ENCODE data around the gene CEP104. TPM values are rescaled to one million over a fixed set of nuclear protein-coding genes. Genes with fewer than 3 reads are reported as not detected.

The CEP104 gene
- total RNA-seq, 1 donor from 2014 or later: 35.4 TPM

DNA sequence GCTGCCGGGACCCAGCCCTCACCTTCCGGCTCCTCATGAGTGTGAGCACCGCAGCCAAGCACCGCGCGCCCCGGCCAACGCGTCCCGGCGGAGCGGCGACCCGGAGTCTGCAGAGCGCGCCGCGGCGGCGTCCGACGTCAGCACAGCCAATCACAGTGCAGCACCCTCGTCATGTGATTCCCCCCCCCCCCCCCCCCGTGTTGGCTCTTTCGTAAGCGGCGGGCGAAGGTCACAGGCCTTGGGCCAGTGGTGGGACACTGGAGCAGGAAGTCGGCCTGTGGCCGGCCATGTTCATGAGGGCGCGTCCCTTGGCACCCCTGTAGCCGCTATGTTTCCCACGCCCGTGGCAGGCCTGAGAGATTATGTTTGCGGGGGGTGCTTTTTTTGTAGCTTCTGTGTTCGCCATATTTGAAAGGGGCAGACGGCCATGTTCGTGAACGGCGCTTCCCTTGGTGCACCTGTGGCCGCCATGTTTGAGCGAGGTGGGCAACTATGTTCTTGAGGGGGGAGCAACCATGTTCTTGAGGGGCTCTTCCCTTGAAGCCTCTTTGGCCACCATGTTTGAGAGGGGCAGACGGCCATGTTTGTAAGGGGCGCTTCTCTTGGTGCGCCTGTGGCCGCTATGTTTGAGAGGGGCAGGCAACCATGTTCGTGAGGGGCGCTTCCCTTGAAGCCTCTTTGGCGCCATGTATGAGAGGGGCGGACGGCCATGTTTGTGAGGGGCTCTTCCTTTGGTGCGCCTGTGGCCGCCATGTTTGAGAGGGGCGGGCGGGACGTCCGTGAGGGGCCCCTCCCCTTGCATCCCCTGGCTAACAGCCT is 43.3 kb upstream of the CEP104 start, which contains the start of gene C1orf174:
Gene C1orf174 (minus strand): TSS at position 123 of the 819 bp plus-strand sequence. CDS start 86 bp downstream, at position 37.
- Mint-ChIP-seq H3K27me3 (ENCODE audit: low read depth) (no peaks in the 10 kb centered on the region), H3K4me3 (ENCODE audit: low read depth) (peak within 1 kb of the TSS; percentile 97), H3K27ac (peak within 1 kb of the TSS; percentile 99), H3K9me3 (peaks cover 21% of the 10 kb centered on the region), H3K4me1 (ENCODE audit: low read depth) (peaks cover 37% of the 10 kb centered on the region), H3K36me3 (ENCODE audit: low read depth) (peaks cover 28% of the 10 kb centered on the region)
- intact Hi-C loops (cut with micrococcal nuclease): loop anchor here (1.0 to 10.0 kb wide), 3 partner anchors 43 to 126 kb away; partner anchors contain the start of genes CEP104, DFFB, LRRC47 and SMIM1
- DNase-seq (ENCODE audit: low spot score): peak; percentile 91

DNA sequence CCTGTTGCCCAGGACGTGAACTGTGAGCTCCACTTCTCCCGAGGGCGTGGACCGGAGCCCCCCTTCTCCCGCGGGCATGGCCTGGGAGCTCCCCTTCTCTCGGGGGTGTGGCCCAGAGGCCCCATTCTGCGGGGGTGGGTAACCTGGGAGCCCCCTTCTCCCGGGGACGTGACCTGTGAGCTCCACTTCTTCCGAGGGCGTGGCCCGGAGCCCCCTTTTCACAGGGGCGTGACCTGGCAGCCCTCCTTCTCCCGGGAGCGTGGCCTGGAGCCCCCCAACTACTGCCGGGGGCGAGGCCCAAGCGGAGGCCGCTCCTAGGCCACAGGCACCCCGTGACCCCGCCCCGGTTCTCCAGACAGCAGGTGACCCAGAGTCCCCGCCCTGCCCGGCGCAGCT is 42.7 kb upstream of the CEP104 start:
- H3K4me1 Mint-ChIP-seq (ENCODE audit: low read depth): peaks cover 37% of the 10 kb centered on the region
- peak; percentile 24 for DNase-seq (ENCODE audit: low spot score)
- intact Hi-C loops (cut with micrococcal nuclease): loop anchor here (1.0 to 10.0 kb wide), 3 partner anchors 42 to 125 kb away; partner anchors contain the start of genes CEP104, DFFB, LRRC47 and SMIM1
- peak overlapping the region; percentile 97 for H3K4me3 Mint-ChIP-seq (ENCODE audit: low read depth)
- peak overlapping the region; percentile 22 for H3K27ac Mint-ChIP-seq
- H3K27me3 Mint-ChIP-seq (ENCODE audit: low read depth): no peaks in the 10 kb centered on the region
- H3K9me3 Mint-ChIP-seq: peaks cover 21% of the 10 kb centered on the region
- H3K36me3 Mint-ChIP-seq (ENCODE audit: low read depth): peaks cover 28% of the 10 kb centered on the region

DNA sequence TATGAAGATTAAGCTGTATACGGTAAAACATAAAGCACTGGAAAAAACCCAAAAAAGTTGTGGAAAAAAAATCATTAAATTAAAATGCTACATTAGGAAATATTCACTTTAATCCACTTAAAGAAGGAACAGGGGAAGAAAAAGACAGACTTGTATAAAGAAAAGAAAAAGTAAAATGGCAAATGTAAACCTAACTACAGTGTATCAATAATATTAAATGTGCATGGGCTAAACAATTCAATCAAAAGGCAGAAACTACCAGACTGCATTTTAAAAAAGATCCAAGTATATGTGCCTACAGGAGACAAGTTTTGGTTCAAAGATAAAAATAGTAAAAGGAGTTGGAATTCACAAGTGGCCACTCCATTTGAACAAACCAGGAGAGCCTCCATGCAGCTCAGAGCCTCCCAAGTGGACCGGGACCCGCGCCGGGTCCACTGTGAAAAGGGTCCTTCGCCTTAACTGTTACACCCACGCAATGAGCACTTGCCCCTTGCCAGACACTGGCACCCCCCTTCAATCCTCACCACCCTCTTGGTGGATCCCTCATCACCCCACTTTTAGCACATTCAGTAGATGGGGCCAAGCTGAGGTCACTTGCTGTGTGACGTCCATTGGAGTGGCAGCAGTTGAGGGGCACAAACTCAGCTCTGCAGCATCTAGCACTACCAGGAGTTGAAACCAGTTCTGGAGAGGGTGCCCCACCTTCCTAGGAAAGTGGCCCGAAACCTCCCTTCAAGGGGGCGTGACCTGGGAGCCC is 42.2 kb upstream of the CEP104 start:
- Mint-ChIP-seq H3K27ac (peak overlapping the region; percentile 80), H3K4me3 (ENCODE audit: low read depth) (peak overlapping the region; percentile 97), H3K4me1 (ENCODE audit: low read depth) (peaks cover 37% of the 10 kb centered on the region), H3K9me3 (peaks cover 21% of the 10 kb centered on the region), H3K36me3 (ENCODE audit: low read depth) (peaks cover 28% of the 10 kb centered on the region), H3K27me3 (ENCODE audit: low read depth) (no peaks in the 10 kb centered on the region)
- DNase-seq (ENCODE audit: low spot score): no peak
- intact Hi-C loops (cut with micrococcal nuclease): no loop called here

DNA sequence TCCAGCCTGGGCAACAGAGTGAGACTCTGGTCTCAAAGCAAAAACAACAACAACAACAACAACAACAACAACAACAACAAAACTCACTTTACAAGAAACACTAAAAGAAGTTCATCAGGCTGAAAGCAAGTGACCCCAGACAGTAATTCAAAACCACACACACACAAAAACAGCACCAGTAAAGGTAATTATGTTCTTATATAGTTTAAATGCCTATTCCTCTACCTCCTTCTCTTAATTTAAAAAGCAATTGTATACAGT is 41.4 kb upstream of the CEP104 start:
- Mint-ChIP-seq H3K27me3 (ENCODE audit: low read depth) (no peaks in the 10 kb centered on the region), H3K4me3 (ENCODE audit: low read depth) (peak overlapping the region; percentile 97), H3K27ac (no peak overlapping the region), H3K36me3 (ENCODE audit: low read depth) (peaks cover 31% of the 10 kb centered on the region), H3K9me3 (peaks cover 21% of the 10 kb centered on the region), H3K4me1 (ENCODE audit: low read depth) (peaks cover 32% of the 10 kb centered on the region)
- no peak for DNase-seq (ENCODE audit: low spot score)
- intact Hi-C loops (cut with micrococcal nuclease): no loop called here

DNA sequence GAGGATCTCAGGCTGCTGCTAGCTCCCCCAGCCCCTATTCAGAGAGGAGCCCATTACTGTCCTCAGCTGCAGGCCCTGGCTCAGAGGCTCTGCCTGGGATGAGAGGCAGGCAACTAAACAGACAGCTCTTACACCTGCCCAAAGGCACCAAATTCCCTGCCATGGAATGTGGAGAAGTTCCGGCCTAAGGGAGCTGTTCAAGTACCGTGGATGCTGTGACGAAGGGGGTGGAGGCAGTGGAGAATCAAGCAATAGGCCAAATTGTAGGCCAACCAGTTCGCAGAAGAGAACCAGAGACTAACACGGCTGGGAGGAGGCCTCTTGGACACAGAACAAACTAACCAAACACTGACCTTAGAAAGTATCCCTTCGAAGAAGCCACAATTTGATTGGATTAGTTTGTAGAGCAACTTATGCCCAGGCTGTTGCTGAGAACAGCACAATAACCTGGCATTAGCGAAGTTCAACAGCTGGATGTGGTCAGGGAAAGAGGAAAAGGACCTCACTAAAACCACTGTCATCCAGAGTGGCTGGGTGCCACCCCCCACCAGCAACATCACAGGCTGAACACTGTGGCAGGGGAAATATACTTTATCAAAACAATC is 39.5 kb upstream of the CEP104 start:
- Mint-ChIP-seq H3K27ac (no peak overlapping the region), H3K27me3 (ENCODE audit: low read depth) (no peaks in the 10 kb centered on the region), H3K4me3 (ENCODE audit: low read depth) (no peak overlapping the region), H3K36me3 (ENCODE audit: low read depth) (peaks cover 38% of the 10 kb centered on the region), H3K4me1 (ENCODE audit: low read depth) (peaks cover 24% of the 10 kb centered on the region), H3K9me3 (peaks cover 21% of the 10 kb centered on the region)
- DNase-seq (ENCODE audit: low spot score): no peak
- intact Hi-C loops (cut with micrococcal nuclease): no loop called here

DNA sequence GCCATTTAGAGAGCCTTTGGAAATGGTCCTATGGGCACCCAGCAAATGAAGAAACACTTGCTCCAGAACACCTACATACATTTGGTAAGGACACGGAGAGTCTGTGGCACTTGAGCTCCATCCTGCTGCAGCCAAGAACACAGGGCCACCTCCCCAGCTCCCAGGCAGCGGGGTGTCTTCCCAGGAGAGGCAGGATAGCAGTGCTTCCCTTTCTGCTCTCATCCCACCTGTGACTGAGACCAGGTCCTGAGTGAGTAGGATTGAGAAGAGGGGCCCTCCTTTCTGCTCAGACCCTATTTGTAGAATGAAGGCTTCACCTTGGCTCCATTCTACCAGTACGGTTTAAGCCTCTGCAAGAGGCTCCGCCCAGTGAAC is 38.9 kb upstream of the CEP104 start:
- no peak for DNase-seq (ENCODE audit: low spot score)
- no peaks in the 10 kb centered on the region for H3K27me3 Mint-ChIP-seq (ENCODE audit: low read depth)
- H3K9me3 Mint-ChIP-seq: peaks cover 21% of the 10 kb centered on the region
- peaks cover 26% of the 10 kb centered on the region for H3K4me1 Mint-ChIP-seq (ENCODE audit: low read depth)
- intact Hi-C loops (cut with micrococcal nuclease): no loop called here
- H3K4me3 Mint-ChIP-seq (ENCODE audit: low read depth): no peak overlapping the region
- peaks cover 42% of the 10 kb centered on the region for H3K36me3 Mint-ChIP-seq (ENCODE audit: low read depth)
- no peak overlapping the region for H3K27ac Mint-ChIP-seq

DNA sequence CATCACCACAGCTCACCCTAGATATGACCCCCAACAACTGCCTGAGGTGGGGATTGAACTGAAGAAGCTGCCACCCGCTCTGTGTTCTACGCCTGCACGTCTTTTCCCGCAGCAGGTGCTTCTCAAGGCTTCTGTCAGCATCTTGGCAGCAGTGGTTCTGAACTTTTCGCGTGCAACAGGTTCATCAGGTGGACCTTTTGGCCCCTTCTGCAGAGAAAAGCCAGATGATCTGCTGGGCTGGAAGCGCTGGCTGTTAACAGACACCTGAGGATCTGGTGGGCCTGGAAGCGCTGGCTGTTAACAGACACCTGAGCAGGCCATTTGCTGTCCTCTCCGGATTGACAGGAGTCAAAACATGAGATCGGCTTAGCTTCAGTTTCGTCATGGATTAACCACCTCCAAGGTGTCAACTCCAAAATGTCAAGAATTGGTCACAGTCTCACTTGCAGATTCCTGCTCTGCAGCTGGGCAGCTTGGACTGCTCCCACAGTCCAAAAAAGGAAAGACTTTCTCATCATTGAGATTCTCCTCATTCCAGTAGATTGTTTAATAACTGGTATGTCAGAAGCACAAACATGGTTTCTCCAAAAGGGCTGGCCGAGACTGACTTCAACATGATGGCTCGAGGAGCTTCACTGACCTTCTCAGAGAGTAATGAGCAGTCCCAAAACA is 38.4 kb upstream of the CEP104 start:
- intact Hi-C loops (cut with micrococcal nuclease): no loop called here
- peaks cover 21% of the 10 kb centered on the region for H3K9me3 Mint-ChIP-seq
- no peak for DNase-seq (ENCODE audit: low spot score)
- H3K27ac Mint-ChIP-seq: no peak overlapping the region
- H3K36me3 Mint-ChIP-seq (ENCODE audit: low read depth): peaks cover 47% of the 10 kb centered on the region
- H3K4me1 Mint-ChIP-seq (ENCODE audit: low read depth): peaks cover 31% of the 10 kb centered on the region
- no peaks in the 10 kb centered on the region for H3K27me3 Mint-ChIP-seq (ENCODE audit: low read depth)
- no peak overlapping the region for H3K4me3 Mint-ChIP-seq (ENCODE audit: low read depth)

DNA sequence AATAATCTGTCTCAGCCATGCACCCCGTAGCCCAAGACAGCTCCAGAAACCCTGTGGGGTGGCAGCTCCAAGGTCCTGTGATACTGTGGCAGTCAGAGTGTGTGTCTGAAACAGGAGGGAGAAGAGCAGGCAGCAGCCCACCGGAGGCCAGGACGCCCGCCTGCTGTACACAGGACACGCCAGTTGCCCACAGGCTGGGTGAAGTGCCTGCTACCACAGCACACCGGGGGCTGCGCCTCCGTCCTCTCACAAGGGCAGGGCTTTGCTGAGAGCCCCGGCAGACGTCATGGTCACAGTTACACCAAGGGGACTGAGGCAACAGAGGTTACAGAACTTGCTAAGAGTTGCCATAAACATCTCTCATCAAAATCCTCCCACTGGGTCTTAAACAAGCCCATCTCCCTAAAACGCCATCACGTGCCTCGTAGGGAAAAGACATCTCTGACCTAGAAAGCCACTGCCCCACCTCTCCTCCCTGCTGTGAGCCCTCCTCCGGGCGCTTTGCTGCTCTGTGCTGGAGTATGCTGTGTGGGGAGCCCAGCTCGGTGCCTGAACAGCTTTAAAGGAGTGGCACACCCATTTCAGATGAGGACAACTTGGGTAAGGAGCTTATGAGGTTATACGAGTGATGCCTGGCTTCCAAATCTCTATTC is 37.7 kb upstream of the CEP104 start:
- Mint-ChIP-seq H3K36me3 (ENCODE audit: low read depth) (peaks cover 54% of the 10 kb centered on the region), H3K4me3 (ENCODE audit: low read depth) (no peak overlapping the region), H3K4me1 (ENCODE audit: low read depth) (peaks cover 38% of the 10 kb centered on the region), H3K27me3 (ENCODE audit: low read depth) (no peaks in the 10 kb centered on the region), H3K27ac (no peak overlapping the region), H3K9me3 (peaks cover 21% of the 10 kb centered on the region)
- no peak for DNase-seq (ENCODE audit: low spot score)
- intact Hi-C loops (cut with micrococcal nuclease): no loop called here

DNA sequence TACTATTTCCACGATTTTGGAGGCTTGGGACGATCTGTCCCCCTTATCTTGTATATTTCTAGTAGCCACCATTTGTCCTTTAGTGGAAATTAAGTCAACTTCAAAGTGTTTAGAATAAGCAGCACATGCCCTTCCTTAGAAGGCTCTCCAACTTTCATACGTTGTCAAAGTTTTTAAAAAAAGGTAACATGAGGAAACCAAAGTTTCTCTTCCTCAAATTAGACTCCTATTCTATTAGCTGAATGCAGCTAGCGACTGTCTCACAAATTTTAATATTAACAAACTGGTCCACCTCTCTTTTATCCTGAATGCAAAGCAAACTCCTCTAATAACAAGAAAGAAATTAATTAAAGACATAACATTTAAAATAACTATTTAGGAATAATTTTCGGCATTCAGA is 36.2 kb upstream of the CEP104 start:
- H3K4me1 Mint-ChIP-seq (ENCODE audit: low read depth): peaks cover 29% of the 10 kb centered on the region
- H3K36me3 Mint-ChIP-seq (ENCODE audit: low read depth): peaks cover 57% of the 10 kb centered on the region
- H3K4me3 Mint-ChIP-seq (ENCODE audit: low read depth): no peak overlapping the region
- DNase-seq (ENCODE audit: low spot score): no peak
- peaks cover 11% of the 10 kb centered on the region for H3K9me3 Mint-ChIP-seq
- intact Hi-C loops (cut with micrococcal nuclease): no loop called here
- no peaks in the 10 kb centered on the region for H3K27me3 Mint-ChIP-seq (ENCODE audit: low read depth)
- H3K27ac Mint-ChIP-seq: no peak overlapping the region

DNA sequence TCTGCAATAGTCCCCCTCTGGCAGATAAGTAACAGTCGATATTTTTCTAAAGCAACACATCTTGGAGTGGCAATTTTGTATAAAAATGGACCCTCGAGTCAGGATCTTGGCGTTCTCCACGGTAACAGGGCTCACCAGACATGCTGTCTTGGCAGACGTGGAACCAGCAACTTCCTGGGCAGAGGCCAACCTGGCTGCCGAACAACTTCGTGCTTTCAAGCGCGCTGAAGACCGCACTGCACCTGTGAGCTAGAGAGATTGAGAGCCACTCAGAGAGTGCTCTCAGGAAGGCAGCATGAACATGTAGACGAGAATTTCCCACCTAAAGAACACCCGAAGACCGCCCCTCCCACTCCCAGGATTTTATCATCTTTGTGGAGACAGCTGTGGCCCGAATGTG is 35.7 kb upstream of the CEP104 start:
- H3K36me3 Mint-ChIP-seq (ENCODE audit: low read depth): peaks cover 58% of the 10 kb centered on the region
- H3K9me3 Mint-ChIP-seq: peaks cover 6% of the 10 kb centered on the region
- H3K27me3 Mint-ChIP-seq (ENCODE audit: low read depth): no peaks in the 10 kb centered on the region
- DNase-seq (ENCODE audit: low spot score): no peak
- peaks cover 26% of the 10 kb centered on the region for H3K4me1 Mint-ChIP-seq (ENCODE audit: low read depth)
- H3K4me3 Mint-ChIP-seq (ENCODE audit: low read depth): no peak overlapping the region
- intact Hi-C loops (cut with micrococcal nuclease): no loop called here
- no peak overlapping the region for H3K27ac Mint-ChIP-seq

DNA sequence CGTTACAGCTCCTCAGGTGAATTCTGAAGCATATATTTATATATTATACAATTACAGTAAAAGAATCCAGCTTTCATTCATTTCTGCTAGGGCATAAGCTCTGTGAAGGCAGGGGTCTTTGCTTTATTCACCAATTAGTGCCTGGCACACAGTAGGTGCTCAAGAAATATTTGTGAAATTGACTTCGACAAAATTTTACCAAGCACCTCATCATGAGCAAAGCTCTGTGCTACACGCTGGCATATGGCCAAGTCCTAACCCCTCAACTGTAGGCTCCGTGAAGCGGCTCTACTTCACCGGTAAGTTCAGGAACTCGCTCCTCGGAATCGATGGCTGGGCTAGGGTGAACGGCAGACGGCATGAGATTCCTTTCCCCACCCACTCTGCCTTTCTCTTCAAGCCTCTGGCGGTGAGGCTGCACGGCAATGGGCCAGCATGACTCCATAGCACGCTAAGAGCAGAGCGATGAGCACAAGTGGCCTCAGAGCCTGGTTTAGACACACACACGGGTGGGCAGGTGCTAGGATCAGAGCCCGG is 34.4 kb upstream of the CEP104 start:
- H3K27ac Mint-ChIP-seq: peak overlapping the region; percentile 55
- no peaks in the 10 kb centered on the region for H3K27me3 Mint-ChIP-seq (ENCODE audit: low read depth)
- intact Hi-C loops (cut with micrococcal nuclease): no loop called here
- no peak overlapping the region for H3K4me3 Mint-ChIP-seq (ENCODE audit: low read depth)
- peaks cover 53% of the 10 kb centered on the region for H3K36me3 Mint-ChIP-seq (ENCODE audit: low read depth)
- peaks cover 21% of the 10 kb centered on the region for H3K4me1 Mint-ChIP-seq (ENCODE audit: low read depth)
- no peak for DNase-seq (ENCODE audit: low spot score)
- no peaks in the 10 kb centered on the region for H3K9me3 Mint-ChIP-seq

All from activated T-helper 2 cell treated with anti-CD3 and anti-CD28 coated beads, Interferon-gamma antibody, Interleukin-2, Interleukin-4, amounts not matched to agents 10 μg/mL and 5 μg/mL and 100 μg/mL, durations not matched to agents 14 hours and 24 hours and 36 hours (primary cell).